Natural killer cell (primary cell): ENCODE data around the gene GALNT9. TPM values are rescaled to one million over a fixed set of nuclear protein-coding genes. Genes with fewer than 3 reads are reported as not detected.

Experiments used
- ATAC-seq, 3 donors: fragments of 150-1000 bp in 2 of 3; fragments of 200-7000 bp in 1 of 3; cut with Tn5 transposase; 1 replicate in 1 of 3; 2 replicates in 2 of 3; pipeline ENCODE4 v1.10.0; 2021; ENCODE audit warnings: mild to moderate bottlenecking in 2 of 3, moderate library complexity in 2 of 3
- DNase-seq, 2 donors: peaks; one replicate each; pipeline versions ENCODE4 v3.0.0 to v3.0.0-alpha.2; 2013 to 2021; ENCODE audit warnings: mixed read lengths in 1 of 2
- H3K27ac ChIP-seq: one replicate; pipeline ENCODE4 v1.5.1; 2013; ENCODE audit warnings: mild to moderate bottlenecking, low read length
- H3K27me3 ChIP-seq: one replicate; pipeline ENCODE4 v1.6.1; 2013; ENCODE audit warnings: low read length; ENCODE audit not compliant: control insufficient read depth, insufficient read depth
- H3K36me3 ChIP-seq: one replicate; pipeline ENCODE4 v1.6.1; 2013; ENCODE audit warnings: low read length; ENCODE audit not compliant: control insufficient read depth, insufficient read depth
- H3K4me1 ChIP-seq: one replicate; pipeline ENCODE4 v1.6.1; 2013; ENCODE audit warnings: low read length; ENCODE audit not compliant: control insufficient read depth, insufficient read depth
- H3K4me3 ChIP-seq: one replicate; pipeline ENCODE4 v1.5.1; 2013; ENCODE audit warnings: low read length
- H3K9me3 ChIP-seq: one replicate; pipeline ENCODE4 v1.6.1; 2013; ENCODE audit warnings: low read length; ENCODE audit not compliant: control insufficient read depth, insufficient read depth
- H3K27ac Mint-ChIP-seq, 2 donors: one replicate each; pipeline ENCODE4 v1.8.0; 2022; ENCODE audit warnings: mild to moderate bottlenecking in 2 of 2, mixed read lengths in 2 of 2, moderate library complexity in 1 of 2
- H3K27me3 Mint-ChIP-seq, 2 donors: one replicate each; pipeline ENCODE4 v1.8.0; 2022; ENCODE audit warnings: low read depth in 2 of 2, mixed read lengths in 2 of 2
- H3K36me3 Mint-ChIP-seq: one replicate; pipeline ENCODE4 v1.8.0; 2022; ENCODE audit warnings: mixed read lengths
- H3K4me1 Mint-ChIP-seq, 2 donors: one replicate each; pipeline ENCODE4 v1.8.0; 2022; ENCODE audit warnings: mixed read lengths in 2 of 2
- H3K4me3 Mint-ChIP-seq: one replicate; pipeline ENCODE4 v1.8.0; 2022; ENCODE audit warnings: mild to moderate bottlenecking, moderate library complexity, mixed read lengths
- H3K9me3 Mint-ChIP-seq, 2 donors: one replicate each; pipeline ENCODE4 v1.8.0; 2022; ENCODE audit warnings: mixed read lengths in 2 of 2
- WGBS: methylation state at CpG from one replicate; pipeline ENCODE4 v1.1.7; 2013; ENCODE audit warnings: missing lambda C conversion rate; ENCODE audit not compliant: insufficient coverage; 5-methylcytosine and 5-hydroxymethylcytosine counted together
- intact Hi-C: fragments of 100-400 bp; cut with micrococcal nuclease; formaldehyde crosslinking; loops from one replicate; pipeline ENCODE4 v1.14.2; 2022
- total RNA-seq, 4 donors: library from RNA; stranded (reverse); fragments of 120-200 nt in 1 of 4; gene quantifications; one replicate each; pipeline versions ENCODE4 v1.2.3 to v1.2.4, GENCODE V29; 2013 to 2022
- TF ChIP-seq, protein P1 (sequence below): fragments of 200-600 bp; IDR thresholded peaks from one replicate; pipeline ENCODE4 v1.8.0; 2022; ENCODE audit warnings: antibody characterized with exemption

GALNT9 gene
- total RNA-seq, 3 donors from 2014 or later (not counting 1 experiment from before 2014, with no cell fraction given), result not detected

DNA sequence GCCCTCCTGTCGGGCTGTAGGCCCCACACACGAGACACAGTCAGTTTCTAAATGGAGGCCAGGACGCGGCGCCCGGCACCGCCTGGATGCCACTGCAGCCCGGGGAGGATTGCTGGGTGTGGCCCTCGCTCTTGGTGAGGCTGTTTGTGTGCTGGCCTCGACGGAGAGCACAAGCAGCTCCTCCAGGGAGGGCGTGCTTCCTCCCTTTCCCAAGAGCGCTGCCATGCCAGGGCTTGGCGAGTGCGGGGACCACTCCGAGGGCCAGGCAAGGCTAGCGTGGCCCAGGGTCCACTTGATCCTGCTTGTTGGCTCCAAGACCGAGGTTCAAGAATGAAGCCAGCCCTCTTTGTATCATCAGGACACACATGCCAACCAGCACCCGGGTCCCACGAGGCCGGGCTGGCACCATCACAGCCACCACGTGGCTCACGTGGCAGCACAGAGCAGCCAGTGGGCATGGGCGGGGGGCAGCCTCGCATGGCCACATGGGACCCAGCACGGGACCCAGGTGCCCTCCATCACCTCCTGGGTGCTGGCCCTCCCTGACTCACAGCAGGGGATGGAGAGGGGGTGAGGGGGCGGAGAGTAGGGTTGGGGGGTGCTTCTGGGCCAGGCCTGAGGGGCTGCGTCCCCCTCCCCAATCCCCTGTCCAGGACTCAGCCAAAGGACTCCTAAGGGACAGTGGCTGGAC is 113.9 kb downstream of the GALNT9 start:
- H3K9me3 ChIP-seq, result peaks cover 4% of the 10 kb centered on the region
- peaks cover 4% of the 10 kb centered on the region for H3K27me3 ChIP-seq
- WGBS, result 78% methylated on average over 28 of the region's 28 CpGs
- Mint-ChIP-seq H3K36me3 (no peaks in the 10 kb centered on the region), H3K4me3 (no peak overlapping the region), H3K27me3 (peaks cover 0 to 10% of the 10 kb centered on the region in 2 donors), H3K27ac (no peak overlapping the region), H3K4me1 (peaks cover 0 to 5% of the 10 kb centered on the region in 2 donors), H3K9me3 (peaks cover 2 to 3% of the 10 kb centered on the region in 2 donors)
- no peak overlapping the region for H3K4me3 ChIP-seq
- H3K36me3 ChIP-seq, result no peaks in the 10 kb centered on the region
- peaks cover 16% of the 10 kb centered on the region for H3K4me1 ChIP-seq
- H3K27ac ChIP-seq, result no peak overlapping the region
- no peak for ATAC-seq
- DNase-seq, result no peak
- TF ChIP-seq, protein P1, sequence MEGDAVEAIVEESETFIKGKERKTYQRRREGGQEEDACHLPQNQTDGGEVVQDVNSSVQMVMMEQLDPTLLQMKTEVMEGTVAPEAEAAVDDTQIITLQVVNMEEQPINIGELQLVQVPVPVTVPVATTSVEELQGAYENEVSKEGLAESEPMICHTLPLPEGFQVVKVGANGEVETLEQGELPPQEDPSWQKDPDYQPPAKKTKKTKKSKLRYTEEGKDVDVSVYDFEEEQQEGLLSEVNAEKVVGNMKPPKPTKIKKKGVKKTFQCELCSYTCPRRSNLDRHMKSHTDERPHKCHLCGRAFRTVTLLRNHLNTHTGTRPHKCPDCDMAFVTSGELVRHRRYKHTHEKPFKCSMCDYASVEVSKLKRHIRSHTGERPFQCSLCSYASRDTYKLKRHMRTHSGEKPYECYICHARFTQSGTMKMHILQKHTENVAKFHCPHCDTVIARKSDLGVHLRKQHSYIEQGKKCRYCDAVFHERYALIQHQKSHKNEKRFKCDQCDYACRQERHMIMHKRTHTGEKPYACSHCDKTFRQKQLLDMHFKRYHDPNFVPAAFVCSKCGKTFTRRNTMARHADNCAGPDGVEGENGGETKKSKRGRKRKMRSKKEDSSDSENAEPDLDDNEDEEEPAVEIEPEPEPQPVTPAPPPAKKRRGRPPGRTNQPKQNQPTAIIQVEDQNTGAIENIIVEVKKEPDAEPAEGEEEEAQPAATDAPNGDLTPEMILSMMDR, result no peak
- intact Hi-C loops, result no loop called here

DNA sequence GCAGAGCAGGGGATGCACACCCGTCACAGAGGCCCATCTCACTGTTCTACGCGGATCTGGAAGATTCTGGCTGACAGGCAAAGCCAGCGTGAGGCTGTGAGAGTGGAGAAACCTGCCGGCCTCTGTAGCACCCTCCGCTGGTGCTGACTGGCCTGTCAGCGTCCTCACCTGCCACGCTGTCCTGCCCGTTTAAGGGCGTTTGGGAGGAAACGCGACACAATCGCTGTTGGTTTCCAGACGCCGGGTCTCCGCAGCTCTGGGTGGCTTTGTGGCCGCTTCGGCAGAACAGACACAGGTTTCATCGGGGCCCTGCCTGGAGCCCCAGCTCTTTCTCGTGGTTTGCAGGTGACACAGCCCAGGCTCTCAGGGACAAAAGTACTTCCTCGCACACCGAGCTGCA is 114.5 kb downstream of the GALNT9 start:
- TF ChIP-seq, protein P1, result no peak
- no peak for ATAC-seq
- 66% methylated on average over 22 of the region's 22 CpGs for WGBS

DNA sequence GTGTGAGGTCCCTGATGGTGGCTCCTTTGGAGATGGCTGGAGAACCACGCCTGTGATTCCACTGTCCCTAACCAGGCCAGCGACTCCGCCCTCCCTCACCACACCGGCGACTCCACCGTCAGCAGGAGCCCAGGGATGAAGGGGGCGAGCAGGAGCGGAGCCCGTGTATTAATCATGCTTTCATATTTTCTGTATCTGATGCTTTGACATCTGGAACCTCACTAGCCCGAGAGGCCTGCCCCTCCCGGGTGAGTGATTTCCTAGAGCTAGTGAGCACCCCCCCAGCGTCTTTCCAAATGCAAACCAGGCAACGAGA is 115.3 kb downstream of the GALNT9 start:
- Mint-ChIP-seq H3K27me3 (peaks cover 0 to 7% of the 10 kb centered on the region in 2 donors), H3K9me3 (peaks cover 2 to 3% of the 10 kb centered on the region in 2 donors), H3K4me3 (no peak overlapping the region), H3K4me1 (peaks cover 0 to 5% of the 10 kb centered on the region in 2 donors), H3K27ac (no peak overlapping the region), H3K36me3 (no peaks in the 10 kb centered on the region)
- H3K4me1 ChIP-seq, result peaks cover 16% of the 10 kb centered on the region
- 83% methylated on average over 13 of the region's 13 CpGs for WGBS
- peaks cover 4% of the 10 kb centered on the region for H3K27me3 ChIP-seq
- no peak for DNase-seq
- intact Hi-C loops, result no loop called here
- no peak overlapping the region for H3K4me3 ChIP-seq
- peaks cover 4% of the 10 kb centered on the region for H3K9me3 ChIP-seq
- H3K36me3 ChIP-seq, result no peaks in the 10 kb centered on the region
- no peak for ATAC-seq
- no peak overlapping the region for H3K27ac ChIP-seq
- TF ChIP-seq, protein P1, result no peak

More for the DNA sequence above, 114.5 kb downstream of the GALNT9 start:
- Histone ChIP-seq H3K4me3 (no peak overlapping the region), H3K27ac (no peak overlapping the region), H3K27me3 (peaks cover 4% of the 10 kb centered on the region), H3K4me1 (peaks cover 16% of the 10 kb centered on the region), H3K9me3 (peaks cover 4% of the 10 kb centered on the region), H3K36me3 (no peaks in the 10 kb centered on the region)
- DNase-seq, result no peak
- no peaks in the 10 kb centered on the region for H3K36me3 Mint-ChIP-seq
- H3K4me3 Mint-ChIP-seq, result no peak overlapping the region
- H3K4me1 Mint-ChIP-seq, result peaks cover 0 to 5% of the 10 kb centered on the region in 2 donors
- peaks cover 2 to 3% of the 10 kb centered on the region in 2 donors for H3K9me3 Mint-ChIP-seq
- intact Hi-C loops, result no loop called here
- peaks cover 0 to 8% of the 10 kb centered on the region in 2 donors for H3K27me3 Mint-ChIP-seq
- no peak overlapping the region for H3K27ac Mint-ChIP-seq
